SU-DHL-6 (cell line): ENCODE results near the gene STK32A.

Experiments
- CTCF ChIP-seq: fragments of 200-600 bp; sonication (generic); IDR thresholded peaks from one replicate; pipeline ENCODE4 v1.5.1; 2017; ENCODE audit warnings: antibody characterized with exemption, mild to moderate bottlenecking, low read length, moderate library complexity; ENCODE audit not compliant: insufficient read depth, poor library complexity, severe bottlenecking
- EZH2phosphoT487 ChIP-seq: fragments of 200-600 bp; sonication (generic), shearing (Covaris generic); conservative IDR thresholded peaks from 2 replicates; pipeline ENCODE4 v1.6.1; 2018; ENCODE audit warnings: mild to moderate bottlenecking, antibody characterized with exemption, low read length, moderate library complexity, mixed read lengths

GRCh38 chr5:147226512-147226911 is 8.3 kb upstream of the STK32A start:
- no peak for TF ChIP-seq CTCF
- TF ChIP-seq EZH2phosphoT487, result no peak
